GM21447 (cell line): Measurements from ENCODE around the gene HOXA6.

ENCODE experiments used
- ATAC-seq: cut with Tn5 transposase; IDR thresholded peaks from one replicate; pipeline ENCODE4 v1.9.1; 2021; ENCODE audit not compliant: unreplicated experiment

HOXA6 gene

GRCh38 chr7:27163288-27164044 lies 15.9 kb upstream of the HOXA6 start:
- ATAC-seq = no peak

- no peak for ATAC-seq
These were observed 15.2 kb upstream of the HOXA6 start for GRCh38 chr7:27162561-27163287.

- no peak for ATAC-seq
These were observed 14.4 kb upstream of the HOXA6 start for GRCh38 chr7:27161721-27162560.

GRCh38 chr7:27161214-27161720 lies 13.7 kb upstream of the HOXA6 start:
- no peak for ATAC-seq

GRCh38 chr7:27160546-27161213 lies 13.1 kb upstream of the HOXA6 start:
- no peak for ATAC-seq

GRCh38 chr7:27160145-27160545 lies 12.6 kb upstream of the HOXA6 start:
- ATAC-seq = no peak

GRCh38 chr7:27159266-27160144 lies 11.9 kb upstream of the HOXA6 start:
- ATAC-seq = no peak

GRCh38 chr7:27158436-27159265 lies 11.1 kb upstream of the HOXA6 start:
- no peak for ATAC-seq

GRCh38 chr7:27157702-27158431 lies 10.3 kb upstream of the HOXA6 start:
- ATAC-seq = no peak

- no peak for ATAC-seq
These were observed 9.5 kb upstream of the HOXA6 start for GRCh38 chr7:27156916-27157701.

- no peak for ATAC-seq
These were observed 8.9 kb upstream of the HOXA6 start, which contains the start of gene HOXA7 for GRCh38 chr7:27156508-27156898. TSS of gene HOXA7 (minus strand) at chr7:27156675. CDS start at chr7:27156545, 130 bp downstream.

GRCh38 chr7:27155816-27156507 lies 8.4 kb upstream of the HOXA6 start:
- ATAC-seq = no peak

GRCh38 chr7:27154901-27155815 lies 7.6 kb upstream of the HOXA6 start:
- no peak for ATAC-seq

- ATAC-seq = no peak
These were observed 6.8 kb upstream of the HOXA6 start for GRCh38 chr7:27154369-27154768.

- ATAC-seq = no peak
These were observed 6.0 kb upstream of the HOXA6 start for GRCh38 chr7:27153526-27153925.
